Measurements from ENCODE around the gene MIGA2.

DNA sequence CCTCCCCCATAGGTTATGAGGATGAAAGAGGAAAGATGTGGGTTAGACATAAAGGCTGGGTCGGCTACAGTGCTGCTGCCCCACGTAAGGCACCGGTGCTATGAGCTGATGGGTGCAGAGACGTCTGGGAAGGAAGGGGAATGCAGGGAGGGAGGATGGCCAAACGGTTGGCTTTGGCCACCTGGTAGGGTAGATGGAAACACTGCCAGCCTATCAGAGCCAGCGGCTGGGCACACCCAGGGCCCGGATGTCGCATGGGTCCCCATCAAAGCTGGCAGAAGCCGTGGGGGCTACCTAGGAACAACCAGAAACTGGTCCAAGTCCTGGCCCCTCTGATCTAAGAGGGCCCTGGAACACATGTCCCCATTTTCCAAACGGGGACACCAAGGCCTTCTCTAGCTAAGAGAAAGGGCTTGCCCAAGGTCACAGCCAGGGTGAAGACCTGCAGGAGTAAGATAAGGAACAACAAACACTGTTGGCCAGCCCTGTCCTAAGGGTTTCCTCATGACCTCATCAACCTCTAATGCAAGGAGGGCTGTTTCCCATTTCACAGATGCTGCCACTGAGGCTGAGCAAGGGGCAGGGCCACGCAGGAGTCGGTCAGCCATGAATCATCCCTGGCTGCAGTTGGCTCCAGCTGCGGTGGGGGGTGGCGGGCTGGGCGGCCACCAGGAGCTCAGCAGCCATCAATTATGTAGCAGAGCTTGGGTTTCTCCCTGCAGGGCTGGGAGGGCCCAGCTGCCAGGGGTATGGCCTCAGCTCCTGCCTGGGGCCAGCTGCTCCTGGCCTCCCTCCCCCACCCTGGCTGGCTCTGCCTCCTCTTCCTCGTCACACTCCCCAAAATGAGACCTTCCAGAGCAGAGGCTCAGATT is 13.2 kb upstream of the MIGA2 start:
- no peak for TF ChIP-seq ZFP36 (IDR thresholded peaks at IDR 0.05; ENCODE audit: low read depth, low read length, partially characterized antibody)
- no peak for TF ChIP-seq ZNF146 (CRISPR knock-in tag; IDR thresholded peaks at IDR 0.05; ENCODE audit: unreplicated experiment)
- TF ChIP-seq, protein P1, sequence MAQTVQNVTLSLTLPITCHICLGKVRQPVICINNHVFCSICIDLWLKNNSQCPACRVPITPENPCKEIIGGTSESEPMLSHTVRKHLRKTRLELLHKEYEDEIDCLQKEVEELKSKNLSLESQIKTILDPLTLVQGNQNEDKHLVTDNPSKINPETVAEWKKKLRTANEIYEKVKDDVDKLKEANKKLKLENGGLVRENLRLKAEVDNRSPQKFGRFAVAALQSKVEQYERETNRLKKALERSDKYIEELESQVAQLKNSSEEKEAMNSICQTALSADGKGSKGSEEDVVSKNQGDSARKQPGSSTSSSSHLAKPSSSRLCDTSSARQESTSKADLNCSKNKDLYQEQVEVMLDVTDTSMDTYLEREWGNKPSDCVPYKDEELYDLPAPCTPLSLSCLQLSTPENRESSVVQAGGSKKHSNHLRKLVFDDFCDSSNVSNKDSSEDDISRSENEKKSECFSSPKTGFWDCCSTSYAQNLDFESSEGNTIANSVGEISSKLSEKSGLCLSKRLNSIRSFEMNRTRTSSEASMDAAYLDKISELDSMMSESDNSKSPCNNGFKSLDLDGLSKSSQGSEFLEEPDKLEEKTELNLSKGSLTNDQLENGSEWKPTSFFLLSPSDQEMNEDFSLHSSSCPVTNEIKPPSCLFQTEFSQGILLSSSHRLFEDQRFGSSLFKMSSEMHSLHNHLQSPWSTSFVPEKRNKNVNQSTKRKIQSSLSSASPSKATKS (CRISPR knock-in tag; IDR thresholded peaks at IDR 0.05) = no peak
- TF ChIP-seq ZNF23 (CRISPR knock-in tag; IDR thresholded peaks at IDR 0.05) = no peak
- TF ChIP-seq, protein P2, sequence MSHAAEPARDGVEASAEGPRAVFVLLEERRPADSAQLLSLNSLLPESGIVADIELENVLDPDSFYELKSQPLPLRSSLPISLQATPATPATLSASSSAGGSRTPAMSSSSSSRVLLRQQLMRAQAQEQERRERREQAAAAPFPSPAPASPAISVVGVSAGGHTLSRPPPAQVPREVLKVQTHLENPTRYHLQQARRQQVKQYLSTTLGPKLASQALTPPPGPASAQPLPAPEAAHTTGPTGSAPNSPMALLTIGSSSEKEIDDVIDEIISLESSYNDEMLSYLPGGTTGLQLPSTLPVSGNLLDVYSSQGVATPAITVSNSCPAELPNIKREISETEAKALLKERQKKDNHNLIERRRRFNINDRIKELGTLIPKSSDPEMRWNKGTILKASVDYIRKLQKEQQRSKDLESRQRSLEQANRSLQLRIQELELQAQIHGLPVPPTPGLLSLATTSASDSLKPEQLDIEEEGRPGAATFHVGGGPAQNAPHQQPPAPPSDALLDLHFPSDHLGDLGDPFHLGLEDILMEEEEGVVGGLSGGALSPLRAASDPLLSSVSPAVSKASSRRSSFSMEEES (CRISPR knock-in tag; IDR thresholded peaks at IDR 0.05) = no peak
- no peak for TF ChIP-seq CREBBP (IDR thresholded peaks at IDR 0.05; ENCODE audit: low read depth, low read length)
- TF ChIP-seq TAF1 (IDR thresholded peaks at IDR 0.05; ENCODE audit: control insufficient read depth, extremely low read depth, insufficient read depth, low read length, severe bottlenecking) = no peak
- no peak for TF ChIP-seq BDP1 (IDR thresholded peaks at IDR 0.05; ENCODE audit: insufficient read depth, insufficient read length)
- TF ChIP-seq, protein P3, sequence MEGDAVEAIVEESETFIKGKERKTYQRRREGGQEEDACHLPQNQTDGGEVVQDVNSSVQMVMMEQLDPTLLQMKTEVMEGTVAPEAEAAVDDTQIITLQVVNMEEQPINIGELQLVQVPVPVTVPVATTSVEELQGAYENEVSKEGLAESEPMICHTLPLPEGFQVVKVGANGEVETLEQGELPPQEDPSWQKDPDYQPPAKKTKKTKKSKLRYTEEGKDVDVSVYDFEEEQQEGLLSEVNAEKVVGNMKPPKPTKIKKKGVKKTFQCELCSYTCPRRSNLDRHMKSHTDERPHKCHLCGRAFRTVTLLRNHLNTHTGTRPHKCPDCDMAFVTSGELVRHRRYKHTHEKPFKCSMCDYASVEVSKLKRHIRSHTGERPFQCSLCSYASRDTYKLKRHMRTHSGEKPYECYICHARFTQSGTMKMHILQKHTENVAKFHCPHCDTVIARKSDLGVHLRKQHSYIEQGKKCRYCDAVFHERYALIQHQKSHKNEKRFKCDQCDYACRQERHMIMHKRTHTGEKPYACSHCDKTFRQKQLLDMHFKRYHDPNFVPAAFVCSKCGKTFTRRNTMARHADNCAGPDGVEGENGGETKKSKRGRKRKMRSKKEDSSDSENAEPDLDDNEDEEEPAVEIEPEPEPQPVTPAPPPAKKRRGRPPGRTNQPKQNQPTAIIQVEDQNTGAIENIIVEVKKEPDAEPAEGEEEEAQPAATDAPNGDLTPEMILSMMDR (IDR thresholded peaks at IDR 0.05 in 2 of 3, conservative IDR thresholded peaks at IDR 0.05 in 1 of 3; ENCODE audit: insufficient read depth in 2 of 3, low read depth in 1 of 3, low read length in 3 of 3) = no peak
